ENCODE data around the gene SLC41A3.

SLC41A3 gene

GRCh38 chr3:126119008-126119675 lies 35.2 kb upstream of the SLC41A3 start:
- no peak for FAIRE-seq

GRCh38 chr3:126118591-126118990 lies 34.7 kb upstream of the SLC41A3 start:
- FAIRE-seq = no peak

GRCh38 chr3:126117786-126118185 lies 33.9 kb upstream of the SLC41A3 start:
- no peak for FAIRE-seq

GRCh38 chr3:126117212-126117611 lies 33.3 kb upstream of the SLC41A3 start:
- FAIRE-seq = no peak

- no peak for FAIRE-seq
Measured at GRCh38 chr3:126116526-126116925, 32.6 kb upstream of the SLC41A3 start.

GRCh38 chr3:126114443-126115386 lies 30.8 kb upstream of the SLC41A3 start:
- FAIRE-seq = no peak

DNA sequence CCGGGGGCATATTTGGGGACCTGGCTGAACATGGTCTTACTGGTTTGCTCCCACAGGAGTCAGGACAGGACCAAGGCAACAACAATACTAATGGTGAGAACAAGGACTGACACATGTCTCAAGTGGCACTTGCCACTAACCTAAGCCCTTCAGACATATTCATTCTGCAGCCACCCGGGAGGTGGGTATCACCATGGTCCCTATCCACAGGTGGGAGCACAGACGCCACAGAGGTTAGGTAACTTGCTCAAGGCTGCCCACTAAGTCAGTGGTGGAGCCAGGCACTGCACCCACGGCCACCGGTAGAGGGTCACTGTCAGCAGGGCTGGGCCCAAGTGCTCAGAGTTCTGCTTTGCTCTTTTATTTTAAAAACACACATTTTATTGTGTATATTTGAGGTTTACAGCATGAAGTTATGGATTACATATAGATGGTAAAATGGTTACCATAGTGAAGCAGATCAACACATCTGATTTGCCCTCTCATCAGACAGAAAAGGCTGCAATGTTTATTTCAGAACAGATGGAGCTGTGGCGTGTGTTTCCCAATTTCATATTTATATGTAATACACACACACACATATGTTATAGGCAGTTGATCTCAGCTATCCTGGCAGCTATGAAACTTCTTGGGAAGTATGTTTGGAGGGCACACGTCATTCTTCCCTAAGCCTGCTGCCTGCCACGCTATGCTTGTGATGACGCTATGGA lies 30.0 kb upstream of the SLC41A3 start:
- FAIRE-seq = no peak

- FAIRE-seq = no peak
Measured at GRCh38 chr3:126113238-126113555, 29.3 kb upstream of the SLC41A3 start.

- no peak for FAIRE-seq
Measured at GRCh38 chr3:126112531-126113237, 28.8 kb upstream of the SLC41A3 start.

GRCh38 chr3:126111566-126112475 lies 27.9 kb upstream of the SLC41A3 start:
- FAIRE-seq = no peak

DNA sequence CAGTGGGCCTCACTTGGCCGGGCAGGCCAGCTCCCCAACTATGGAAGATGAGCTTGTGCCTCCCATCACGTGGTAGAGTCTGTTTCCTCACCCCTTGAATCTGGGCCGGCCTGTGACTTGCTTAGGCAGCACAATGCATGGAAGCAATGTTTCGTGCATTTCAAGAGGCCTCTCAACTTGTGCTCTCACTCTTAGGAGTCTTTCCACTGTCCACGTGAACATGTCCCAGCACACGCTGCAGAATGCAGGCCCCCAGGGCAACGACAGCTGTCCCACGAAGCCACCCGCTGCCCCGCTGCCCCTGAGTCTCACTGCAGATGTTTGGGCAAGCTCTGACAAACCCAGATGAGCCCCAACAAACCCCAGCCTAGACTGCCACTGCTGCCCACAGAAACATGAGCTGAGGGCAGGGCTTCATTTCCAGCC lies 27.2 kb upstream of the SLC41A3 start:
- FAIRE-seq = no peak

DNA sequence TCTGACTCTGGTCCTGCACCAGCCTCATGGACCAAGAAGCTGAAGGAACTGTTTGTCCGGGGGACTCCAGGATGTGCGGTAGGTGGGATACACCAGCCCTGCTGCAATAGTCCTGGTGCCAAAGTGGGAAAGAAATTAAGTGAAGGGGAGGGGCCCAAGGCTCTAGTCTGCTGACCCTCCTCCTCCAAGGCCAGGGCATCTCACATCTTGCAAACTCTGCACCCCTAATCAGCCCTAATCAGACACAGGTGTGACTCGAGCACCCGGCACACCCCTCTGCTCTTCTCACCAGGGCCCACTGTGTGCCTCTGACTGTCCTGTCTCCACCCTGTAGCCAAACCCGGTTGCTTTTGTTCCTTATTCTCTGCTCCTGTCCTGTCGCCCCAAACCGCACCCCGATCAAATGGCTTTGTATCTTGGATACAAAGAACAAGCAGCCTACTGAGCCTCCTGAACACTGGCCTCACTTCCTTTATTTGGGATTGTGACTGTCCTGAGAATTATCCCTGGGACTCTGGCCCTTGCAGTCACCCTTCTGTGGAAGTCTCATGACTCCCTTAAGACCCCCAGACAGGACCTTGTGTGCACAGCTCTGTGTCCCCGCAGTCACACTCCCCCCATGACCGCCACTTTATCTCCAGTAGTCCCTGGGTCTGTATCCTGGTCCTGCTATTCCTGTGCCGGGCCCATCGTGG lies 26.7 kb upstream of the SLC41A3 start:
- FAIRE-seq = no peak

GRCh38 chr3:126109880-126110235 lies 25.9 kb upstream of the SLC41A3 start:
- no peak for FAIRE-seq

DNA sequence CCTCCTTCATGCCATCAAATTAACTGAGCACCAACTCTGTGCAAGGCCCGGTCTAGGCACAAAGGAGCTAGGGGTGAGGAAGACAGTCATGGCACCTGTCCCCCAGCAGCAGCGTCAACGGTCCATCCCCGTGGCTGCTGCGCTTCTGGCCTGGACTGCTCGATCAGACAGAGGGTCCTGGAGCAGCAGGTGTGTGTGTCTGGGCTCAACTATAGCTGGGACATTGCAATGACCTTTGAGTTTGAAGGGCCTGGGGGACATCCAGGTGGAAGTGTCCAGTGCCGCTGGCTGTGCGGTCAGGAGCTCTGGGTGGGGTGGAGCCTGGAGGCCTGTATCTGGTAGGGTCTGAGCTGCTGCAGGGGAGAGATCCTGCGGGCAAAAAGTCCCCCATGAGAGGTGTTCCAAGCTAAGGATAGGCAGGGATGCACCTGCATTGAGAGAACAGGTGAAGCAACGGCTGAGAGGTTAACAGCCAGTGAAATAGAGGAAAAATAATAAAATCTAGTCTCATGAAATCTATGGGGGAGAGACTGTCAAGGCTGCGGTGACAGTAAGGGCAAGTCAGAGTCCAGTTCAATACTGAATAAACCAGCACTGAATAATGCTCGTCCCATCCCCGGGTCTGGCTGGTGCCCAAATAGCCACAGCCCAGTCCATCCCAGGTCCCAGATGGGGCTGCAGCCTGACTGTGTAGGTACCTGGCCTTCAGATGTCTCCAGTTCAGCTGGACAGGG lies 25.4 kb upstream of the SLC41A3 start:
- FAIRE-seq = no peak

GRCh38 chr3:126108676-126109050 lies 24.7 kb upstream of the SLC41A3 start:
- FAIRE-seq = no peak

DNA sequence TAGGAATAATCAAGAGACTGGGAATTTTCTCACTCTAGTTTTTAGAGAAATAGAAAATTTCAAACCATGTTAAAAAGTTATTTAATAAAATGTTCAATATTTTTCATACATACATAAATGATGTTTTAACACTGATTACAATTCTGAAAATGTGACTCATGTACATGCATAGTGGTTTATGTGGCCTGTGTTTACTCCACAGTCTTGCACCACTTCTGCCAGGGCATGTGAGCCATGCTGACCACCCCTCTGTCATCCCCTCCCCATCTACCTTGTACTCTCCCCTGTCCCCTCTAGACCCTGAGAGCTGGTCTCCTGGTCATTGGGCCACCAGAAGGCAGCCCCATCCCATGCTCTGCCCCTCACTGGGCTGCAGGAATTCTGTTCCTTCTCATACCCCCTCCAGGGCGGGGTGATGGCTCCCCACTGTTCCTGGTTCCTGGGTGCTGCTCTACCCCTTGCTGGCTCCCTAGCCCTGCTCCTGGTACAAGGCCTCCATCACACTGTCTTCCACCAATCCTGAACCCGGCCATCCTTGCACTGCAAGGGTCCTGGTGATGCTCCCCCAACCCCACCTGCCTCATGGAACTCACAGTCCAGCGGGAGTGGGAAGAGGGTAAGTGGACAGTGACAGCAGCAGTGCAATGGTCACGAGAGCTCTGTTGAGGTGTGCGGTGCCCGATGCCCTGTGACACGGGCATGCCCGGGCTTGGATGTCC lies 24.2 kb upstream of the SLC41A3 start:
- FAIRE-seq = no peak

- FAIRE-seq = no peak
Measured at GRCh38 chr3:126107203-126107939, 23.4 kb upstream of the SLC41A3 start.

DNA sequence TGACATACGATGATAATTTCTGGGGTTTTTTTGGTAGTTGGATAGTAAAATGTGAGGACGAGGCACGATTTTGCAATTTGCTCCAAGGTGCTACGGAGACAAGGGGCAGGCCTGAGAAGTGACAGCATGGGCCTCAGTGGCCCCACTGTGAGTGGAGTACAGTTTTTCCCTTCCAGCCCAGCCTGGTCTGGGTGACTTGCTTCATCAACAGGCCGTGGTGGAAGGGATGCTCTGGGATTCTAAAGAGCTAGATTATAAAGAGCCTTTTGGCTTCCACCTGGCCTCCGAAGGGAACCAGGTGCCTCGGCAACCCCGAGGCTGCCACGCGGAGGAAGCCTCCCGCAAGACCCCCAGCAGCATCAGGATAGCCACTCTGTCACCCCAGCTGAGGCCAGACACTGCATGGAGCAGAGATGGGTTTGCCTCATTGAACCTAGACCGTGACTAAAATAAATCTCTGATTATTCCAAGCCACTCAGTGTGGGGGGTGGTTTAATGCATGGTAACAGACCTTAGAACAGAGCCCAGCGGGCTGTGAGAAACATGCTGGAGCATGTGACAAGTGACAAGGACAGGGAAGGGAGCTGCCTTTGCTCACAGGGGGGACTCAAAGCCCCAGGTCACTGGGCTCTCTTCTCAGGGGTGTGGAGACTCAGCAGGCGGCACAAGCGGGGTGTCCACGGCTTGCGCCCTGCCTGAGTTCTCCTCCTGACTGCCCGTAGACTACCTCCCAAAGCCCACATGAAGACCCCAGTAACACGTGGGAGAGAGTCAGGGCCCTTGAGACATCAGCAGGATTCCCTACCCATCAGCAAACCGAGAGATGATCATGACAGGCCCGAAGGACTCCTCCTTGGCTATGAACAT lies 22.6 kb upstream of the SLC41A3 start:
- FAIRE-seq = no peak
